ENCODE data around the gene PODXL. TPM values are rescaled to one million over a fixed set of nuclear protein-coding genes. Genes with fewer than 3 reads are reported as not detected.

Gene PODXL
- total and polyA plus RNA-seq, 2 of the 8 experiments (the other 6 are each of a cell fraction or from before 2014, with no cell fraction given): 638 to 925 TPM

DNA sequence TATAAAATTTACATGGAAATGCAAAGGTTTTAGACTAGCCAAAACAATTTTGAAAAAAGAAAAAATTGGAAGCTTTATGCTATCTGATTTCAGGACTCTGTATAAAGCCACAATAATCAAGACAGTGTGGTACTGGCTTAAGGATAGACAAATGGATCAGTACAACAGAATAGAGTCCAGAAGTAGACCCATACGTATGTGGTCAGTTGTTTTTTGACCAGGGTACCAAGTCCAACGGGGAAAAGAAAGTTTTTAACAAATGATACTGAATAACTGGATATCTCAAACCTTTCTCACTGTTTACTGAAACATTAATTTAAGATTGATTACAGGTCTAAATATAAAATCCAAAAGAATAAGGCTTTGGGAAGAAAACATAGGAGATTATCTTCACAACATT, 79.7 kb downstream of the PODXL start:
- H3K4me3 ChIP-seq (ENCODE audit: extremely low read depth in 1 of 4, insufficient read depth in 2 of 4, low read depth in 3 of 4, low read length in 4 of 4): no peak overlapping the region
- H3K4ac ChIP-seq (replicated peaks; ENCODE audit: insufficient read length, low read depth, low read length): no peak overlapping the region
- no peak overlapping the region for H2BK15ac ChIP-seq (ENCODE audit: low read length)
- no peak overlapping the region for H4K91ac ChIP-seq (replicated peaks; ENCODE audit: insufficient read length, low read length)
- no peak overlapping the region for H4K8ac ChIP-seq (ENCODE audit: extremely low read depth, insufficient read depth, low read length)
- no peak overlapping the region for H2BK12ac ChIP-seq (ENCODE audit: low read depth, low read length)
- H3K27me3 ChIP-seq (replicated peaks in 1 of 4; ENCODE audit: control insufficient read depth in 3 of 4, extremely low read depth in 1 of 4, insufficient read depth in 3 of 4, low read length in 3 of 4): no peaks in the 10 kb centered on the region
- H3K9me3 ChIP-seq (ENCODE audit: insufficient read depth in 2 of 2, low read depth in 1 of 2, low read length in 1 of 2): no peaks in the 10 kb centered on the region
- H2BK5ac ChIP-seq (ENCODE audit: low read depth, low read length): no peak overlapping the region
- no peaks in the 10 kb centered on the region for H4K20me1 ChIP-seq (replicated peaks in 1 of 2; ENCODE audit: control insufficient read depth in 1 of 2, insufficient read depth in 2 of 2, low read length in 2 of 2)
- no peak overlapping the region for H3K14ac ChIP-seq (ENCODE audit: insufficient read length)
- no peak overlapping the region for H3K4me2 ChIP-seq (ENCODE audit: insufficient read depth in 1 of 2, low read depth in 2 of 2, low read length in 2 of 2)
- DNase-seq (ENCODE audit: low read depth in 1 of 2, low spot score in 2 of 2): no peak
- no peak overlapping the region for H3K23ac ChIP-seq (ENCODE audit: insufficient read length)
- H3K18ac ChIP-seq (ENCODE audit: extremely low read depth, low read length): no peak overlapping the region
- 97% methylated on average over 2 of the region's 2 CpGs; no CpG with 5 or more reads in 1 of the 2 experiments for WGBS, 2 experiments (ENCODE audit: extremely low coverage in 1 of 2, insufficient coverage in 1 of 2, insufficient read length in 1 of 2, insufficient replicate concordance in 2 of 2, low coverage in 1 of 2, low lambda C conversion rate in 2 of 2, missing lambda C conversion rate in 1 of 2)
- peaks cover 0 to 6% (median 2%) of the 10 kb centered on the region in 4 experiments; a peak in 2 of 8 replicates for H3K36me3 ChIP-seq (ENCODE audit: control insufficient read depth in 2 of 4, insufficient read depth in 4 of 4, low read length in 3 of 4)
- H3K56ac ChIP-seq (replicated peaks; ENCODE audit: insufficient read length, low read depth, low read length): no peak overlapping the region
- H3K9ac ChIP-seq (replicated peaks in 1 of 4; ENCODE audit: extremely low read depth in 1 of 4, low read depth in 3 of 4, low read length in 3 of 4): no peak overlapping the region
- ChIA-PET POLR2A (ENCODE audit: partially characterized antibody) (no interaction called here), CTCF (ENCODE audit: partially characterized antibody) (interaction anchor here (1.0 kb wide), 1 partner anchor 36 kb away, joined by 3 read pairs; no protein-coding TSS in a partner anchor)
- H2AFZ ChIP-seq (ENCODE audit: low read length): no peak overlapping the region
- FAIRE-seq: no peak
- no peak overlapping the region for H2BK20ac ChIP-seq (ENCODE audit: low read length)
- H4K5ac ChIP-seq (ENCODE audit: insufficient read length, low read depth, low read length): no peak overlapping the region
- H3K79me2 ChIP-seq (ENCODE audit: control insufficient read depth in 1 of 2, insufficient read depth in 2 of 2, low read length in 2 of 2): no peaks in the 10 kb centered on the region
- H3K79me1 ChIP-seq (ENCODE audit: low read depth, low read length): no peaks in the 10 kb centered on the region
- no peak overlapping the region for H2AK5ac ChIP-seq (ENCODE audit: low read depth, low read length)
- no peaks in the 10 kb centered on the region for H3K23me2 ChIP-seq (ENCODE audit: low read depth, low read length)
- H3K27ac ChIP-seq (ENCODE audit: low read depth, low read length): no peak overlapping the region
- H3K4me1 ChIP-seq (replicated peaks in 1 of 4; ENCODE audit: control insufficient read depth in 3 of 4, insufficient read depth in 4 of 4, low read length in 3 of 4): no peaks in the 10 kb centered on the region; a peak in 1 of 7 replicates
- no peak overlapping the region for H2BK120ac ChIP-seq (replicated peaks; ENCODE audit: low read depth, low read length)
- no peak for TF ChIP-seq POLR2AphosphoS5 (IDR thresholded peaks at IDR 0.05; ENCODE audit: low read depth, low read length)
- TF ChIP-seq BACH1 (IDR thresholded peaks at IDR 0.05; ENCODE audit: low read length): no peak
- no peak for TF ChIP-seq RXRA (IDR thresholded peaks at IDR 0.05; ENCODE audit: insufficient read depth, low read depth, low read length)
- TF ChIP-seq CEBPB (IDR thresholded peaks at IDR 0.05; ENCODE audit: low read depth, low read length): no peak
- TF ChIP-seq, protein P1, sequence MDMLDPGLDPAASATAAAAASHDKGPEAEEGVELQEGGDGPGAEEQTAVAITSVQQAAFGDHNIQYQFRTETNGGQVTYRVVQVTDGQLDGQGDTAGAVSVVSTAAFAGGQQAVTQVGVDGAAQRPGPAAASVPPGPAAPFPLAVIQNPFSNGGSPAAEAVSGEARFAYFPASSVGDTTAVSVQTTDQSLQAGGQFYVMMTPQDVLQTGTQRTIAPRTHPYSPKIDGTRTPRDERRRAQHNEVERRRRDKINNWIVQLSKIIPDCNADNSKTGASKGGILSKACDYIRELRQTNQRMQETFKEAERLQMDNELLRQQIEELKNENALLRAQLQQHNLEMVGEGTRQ (IDR thresholded peaks at IDR 0.05; ENCODE audit: low read length): no peak
- TF ChIP-seq RNF2 (IDR thresholded peaks at IDR 0.05; ENCODE audit: borderline replicate concordance, low read depth, low read length, missing control alignments, poor library complexity, severe bottlenecking): no peak
- no peak for TF ChIP-seq KDM4A (IDR thresholded peaks at IDR 0.05; ENCODE audit: low read depth, low read length, severe bottlenecking)
- TF ChIP-seq ASH2L (IDR thresholded peaks at IDR 0.05; ENCODE audit: low read length): no peak
- no peak for TF ChIP-seq YY1 (IDR thresholded peaks at IDR 0.05; ENCODE audit: low read depth, low read length)
- TF ChIP-seq SAP30 (IDR thresholded peaks at IDR 0.05; ENCODE audit: insufficient read depth, insufficient replicate concordance, low read length): no peak
- TF ChIP-seq TAF1 (IDR thresholded peaks at IDR 0.05; ENCODE audit: low read depth, low read length): no peak

All from H1 (cell line).